ENCODE measurements around the gene METTL9.
A peak's percentile ranks its signal among the peaks of the same experiment; 100 is the strongest.
"Not testable (repeated sequence)": the region's sequence is repeated elsewhere in the genome, so short reads cannot be mapped to it uniquely, and the experiment has no call there.

Gene METTL9

DNA sequence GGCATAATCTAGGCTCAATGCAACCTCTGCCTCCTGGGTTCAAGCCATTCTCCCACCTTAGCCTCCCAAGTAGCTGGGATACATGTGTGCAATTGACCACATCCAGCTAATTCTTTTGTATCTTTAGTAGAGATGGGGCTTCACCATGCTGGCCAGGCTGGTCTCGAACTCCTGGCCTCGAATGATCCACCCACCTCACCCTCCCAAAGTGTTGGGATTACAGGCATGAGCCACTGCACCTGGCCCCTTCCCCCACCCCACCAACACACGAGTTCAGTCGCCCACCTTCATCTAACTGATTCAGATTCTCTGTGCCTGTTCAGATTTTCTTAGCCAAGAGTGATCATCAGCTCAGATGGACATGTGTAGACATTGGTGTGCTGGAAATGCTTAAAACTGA, 25.0 kb upstream of the METTL9 start:
- no peak for DNase-seq

DNA sequence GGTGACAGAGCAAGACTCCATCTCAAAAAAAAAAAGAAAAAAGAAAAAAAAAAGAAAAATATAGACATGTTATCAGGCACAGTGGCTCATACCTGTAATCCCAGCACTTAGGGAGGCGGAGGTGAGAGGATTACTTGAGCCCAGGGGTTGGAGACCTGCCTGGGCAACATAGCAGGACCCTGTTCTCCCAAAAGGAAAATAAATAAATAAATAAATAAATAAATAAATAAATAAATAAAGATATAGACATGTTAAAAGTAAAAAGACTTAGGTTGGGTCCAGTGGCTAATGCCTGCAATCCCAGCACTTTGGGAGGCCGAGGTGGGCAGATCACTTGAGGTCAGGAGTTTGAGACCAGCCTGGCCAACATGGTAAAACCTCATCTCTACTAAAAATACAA, 23.1 kb upstream of the METTL9 start:
- not testable (repeated sequence) for DNase-seq

DNA sequence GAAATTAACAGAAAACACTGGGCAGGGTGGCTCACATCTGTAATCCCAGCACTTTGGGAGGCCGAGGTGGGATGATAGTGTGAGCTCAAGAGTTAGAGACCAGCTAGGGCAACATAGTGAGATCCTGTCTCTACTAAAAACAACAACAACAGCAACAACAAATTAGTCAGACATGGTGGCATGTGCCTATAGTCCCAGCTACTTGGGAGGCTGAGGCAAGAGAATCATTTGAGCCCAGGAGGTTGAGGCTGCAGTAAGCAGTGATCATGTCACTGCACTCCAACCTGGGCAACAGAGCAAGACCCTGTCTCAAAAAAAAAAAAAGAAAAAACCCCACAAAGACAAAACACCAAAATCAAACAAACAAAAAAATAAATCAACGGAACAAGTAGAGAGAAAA, 21.9 kb upstream of the METTL9 start:
- not testable (repeated sequence) for DNase-seq

DNA sequence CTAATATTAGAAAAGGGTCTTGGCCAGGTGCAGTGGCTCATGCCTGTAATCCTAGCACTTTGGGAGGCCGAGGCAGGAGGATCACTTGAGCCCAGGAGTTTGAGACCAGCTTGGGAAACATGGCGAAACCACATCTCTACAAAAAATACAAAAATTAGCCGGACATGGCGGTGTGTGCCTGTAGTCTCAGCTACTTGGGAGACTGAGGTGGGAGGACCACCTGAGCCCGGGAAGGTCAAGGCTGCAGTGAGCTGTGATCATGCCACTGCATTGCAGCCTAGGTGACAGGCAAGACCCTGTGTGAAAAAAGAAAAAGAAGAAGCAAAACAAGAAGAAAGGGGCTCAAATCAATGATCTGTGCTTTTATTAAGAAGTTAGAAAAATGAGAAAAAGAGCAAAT, 21.1 kb upstream of the METTL9 start:
- not testable (repeated sequence) for DNase-seq

DNA sequence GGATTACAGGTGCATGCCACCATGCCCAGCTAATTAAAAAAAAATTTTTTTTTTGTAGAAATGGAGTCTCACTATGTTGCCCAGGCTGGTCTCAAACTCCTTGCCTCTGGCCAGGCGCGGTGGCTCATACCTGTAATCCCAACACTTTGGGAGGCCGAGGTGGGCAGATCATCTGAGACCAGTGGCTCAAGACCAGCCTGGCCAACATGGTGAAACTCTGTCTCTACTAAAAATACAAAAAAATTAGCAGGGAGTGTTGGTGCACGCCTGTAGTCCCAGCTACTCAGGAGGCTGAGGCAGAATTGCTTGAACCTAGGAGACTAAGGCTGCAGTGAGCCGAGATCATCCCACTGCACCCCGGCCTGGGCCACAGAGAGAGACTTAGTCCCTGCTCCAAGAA, 19.2 kb upstream of the METTL9 start:
- DNase-seq, result not testable (repeated sequence)

DNA sequence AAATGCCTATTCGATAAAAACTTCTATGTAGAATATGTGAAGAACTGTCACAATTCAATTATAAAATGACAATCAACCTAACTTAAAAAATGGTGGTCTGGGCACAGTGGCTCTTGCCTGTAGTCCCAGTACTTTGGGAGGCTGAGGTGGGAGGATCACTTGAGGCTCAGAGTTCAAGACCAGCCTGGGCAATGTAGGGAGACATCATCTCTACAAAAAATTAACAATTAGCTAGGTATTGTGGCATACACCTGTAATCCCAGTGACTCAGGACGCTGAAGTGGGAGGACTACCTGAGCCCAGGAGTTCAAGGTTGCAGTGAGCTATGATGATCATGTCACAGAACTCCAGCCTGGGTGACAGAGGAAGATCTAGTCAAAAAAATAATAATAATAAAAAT, 18.6 kb upstream of the METTL9 start:
- DNase-seq, result no peak

DNA sequence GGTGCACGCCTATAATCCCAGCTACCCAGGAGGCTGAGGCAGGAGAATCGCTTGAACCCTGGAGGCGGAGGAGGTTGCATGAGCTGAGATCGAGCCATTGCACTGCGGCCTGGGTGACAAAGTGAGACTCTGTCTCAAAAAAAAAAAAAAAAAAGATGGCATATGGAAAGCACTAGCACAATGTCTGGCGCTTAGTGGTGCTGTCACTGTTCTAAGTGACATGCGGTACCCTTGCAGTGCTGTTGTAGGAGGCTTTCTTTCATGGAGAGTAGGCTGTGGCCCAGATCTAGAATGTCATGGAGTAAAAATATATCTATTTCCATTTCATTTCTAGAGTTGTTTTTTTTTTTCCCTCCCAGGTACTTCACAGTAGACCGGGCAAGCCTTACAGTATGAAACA, 14.6 kb upstream of the METTL9 start:
- DNase-seq, result no peak

DNA sequence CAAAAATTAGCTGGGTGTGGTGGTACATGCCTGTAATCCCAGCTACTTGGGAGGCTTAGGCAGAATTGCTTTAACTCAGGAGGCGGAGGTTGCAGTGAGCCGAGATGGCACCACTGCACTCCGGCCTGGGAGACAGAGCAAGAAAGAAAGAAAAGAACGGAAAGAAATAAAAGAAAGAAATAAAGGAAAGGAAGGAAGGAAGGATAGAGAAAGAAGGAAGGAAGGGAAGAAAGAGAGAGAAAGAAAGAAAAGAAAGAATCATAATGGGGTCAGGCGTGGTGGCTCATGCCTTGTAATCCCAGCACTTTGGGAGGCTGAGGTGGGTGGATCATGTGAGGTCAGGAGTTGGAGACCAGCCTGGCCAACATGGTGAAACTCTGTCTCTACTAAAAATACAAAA, 10.8 kb upstream of the METTL9 start:
- DNase-seq, result not testable (repeated sequence)

DNA sequence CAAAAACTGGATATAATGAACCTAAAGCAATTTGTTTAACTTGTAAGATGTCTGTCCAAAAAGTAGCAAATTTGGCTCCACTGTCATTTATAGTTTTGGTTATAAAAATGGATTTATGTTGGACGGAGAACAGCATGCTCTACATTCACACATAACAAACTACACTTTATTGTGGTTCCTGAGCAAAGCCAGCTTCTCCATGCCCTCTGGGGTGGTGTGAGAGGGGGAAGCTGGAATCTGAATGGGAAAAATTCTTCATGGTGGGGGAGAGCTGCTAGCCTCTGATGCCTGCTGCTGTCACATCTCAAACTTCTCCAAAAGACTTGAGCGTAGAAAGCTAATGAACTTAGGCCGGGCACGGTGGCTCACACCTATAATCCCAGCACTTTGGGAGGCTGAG, 9.8 kb upstream of the METTL9 start:
- DNase-seq, result no peak

DNA sequence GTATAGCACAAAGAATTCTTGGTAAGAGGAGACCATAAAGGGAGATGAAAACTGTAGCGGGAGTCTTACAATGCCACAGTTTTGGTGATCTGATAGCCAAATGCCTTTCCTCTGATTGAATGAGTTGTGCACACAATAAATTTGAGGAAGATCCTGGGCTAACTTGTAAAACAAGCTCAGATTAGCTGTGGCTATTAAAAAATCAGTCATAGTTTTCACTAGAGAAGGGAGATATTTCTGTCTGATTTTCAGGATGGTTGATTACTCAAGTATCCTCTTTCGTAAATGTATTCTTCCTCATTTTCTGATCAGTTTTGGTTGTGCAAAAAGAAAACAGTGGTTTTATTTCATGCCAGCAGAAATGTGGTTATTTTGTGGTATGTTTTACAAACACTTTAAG, 9.1 kb upstream of the METTL9 start:
- DNase-seq, result peak; percentile 18

DNA sequence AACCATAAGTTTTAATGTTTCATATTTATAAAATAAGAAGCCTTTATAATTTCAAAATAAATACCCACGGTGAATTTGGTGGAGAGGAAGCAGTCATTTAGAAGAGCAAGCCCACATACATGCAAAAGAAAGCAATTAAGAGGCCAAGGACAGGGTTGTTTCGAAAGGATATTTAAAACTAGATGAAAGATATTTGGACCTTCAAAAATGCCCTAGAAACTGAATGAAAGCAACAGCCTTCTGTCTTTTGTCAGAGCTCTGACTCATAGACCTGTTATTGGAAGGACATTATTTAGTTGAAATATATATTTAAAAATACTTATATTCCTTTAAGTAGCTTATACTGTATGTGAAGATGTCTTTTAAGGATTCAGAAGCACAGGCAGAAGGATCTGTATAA, 8.6 kb upstream of the METTL9 start:
- peak; percentile 18 for DNase-seq

DNA sequence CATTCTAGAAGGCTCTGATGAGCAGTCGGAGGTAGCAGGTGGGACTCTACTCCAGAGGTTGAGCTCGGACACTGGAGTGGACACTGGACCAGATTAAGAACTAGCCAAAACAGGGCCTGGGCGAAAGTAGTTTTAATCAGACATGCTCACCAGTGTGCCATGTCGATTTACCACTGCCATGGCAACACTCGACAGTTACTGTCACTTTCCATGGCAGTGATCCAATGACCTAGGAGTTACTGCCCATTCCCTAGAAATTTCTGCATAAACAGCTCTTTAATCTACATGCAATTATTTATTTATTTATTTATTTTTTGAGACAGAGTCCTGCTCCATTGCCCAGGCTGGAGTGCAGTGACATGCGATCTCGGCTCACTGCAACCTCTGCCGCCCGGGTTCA, 7.2 kb upstream of the METTL9 start:
- DNase-seq, result no peak

DNA sequence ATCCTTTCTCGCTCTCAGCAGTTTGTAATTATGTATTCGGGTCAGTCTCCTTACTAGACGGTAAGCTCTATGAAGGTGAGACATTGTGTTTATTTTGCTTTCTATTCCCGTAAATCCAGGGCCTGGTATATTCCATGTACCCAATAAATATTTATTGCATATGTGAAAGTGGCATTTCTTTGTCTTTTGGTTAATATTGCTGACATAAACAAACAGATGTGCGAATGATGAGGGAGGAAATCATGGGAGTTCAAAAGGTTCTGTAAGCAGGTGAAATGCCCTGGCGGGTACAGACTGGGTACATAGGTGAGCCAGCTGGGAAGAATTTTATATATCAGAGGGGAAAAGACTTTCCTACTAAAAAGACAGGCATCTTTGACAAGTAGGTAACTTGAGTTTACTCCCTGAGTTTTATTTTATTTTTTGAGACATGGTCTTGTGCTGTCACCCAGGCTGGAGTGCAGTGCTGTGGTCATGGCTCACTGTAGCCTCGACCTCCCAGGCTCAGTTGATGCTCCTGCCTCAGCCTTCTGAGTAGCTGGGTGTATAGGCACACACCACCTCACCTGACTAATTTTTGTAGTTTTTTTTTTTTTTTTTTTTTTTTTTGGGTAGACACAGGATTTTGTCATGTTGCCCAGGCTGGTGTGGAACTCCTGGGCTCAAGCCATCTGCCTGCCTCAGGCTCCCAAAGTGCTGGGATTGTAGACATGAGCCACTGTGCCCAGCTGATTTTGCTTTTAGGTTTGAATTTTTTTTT, 5.7 kb upstream of the METTL9 start:
- DNase-seq, result no peak

DNA sequence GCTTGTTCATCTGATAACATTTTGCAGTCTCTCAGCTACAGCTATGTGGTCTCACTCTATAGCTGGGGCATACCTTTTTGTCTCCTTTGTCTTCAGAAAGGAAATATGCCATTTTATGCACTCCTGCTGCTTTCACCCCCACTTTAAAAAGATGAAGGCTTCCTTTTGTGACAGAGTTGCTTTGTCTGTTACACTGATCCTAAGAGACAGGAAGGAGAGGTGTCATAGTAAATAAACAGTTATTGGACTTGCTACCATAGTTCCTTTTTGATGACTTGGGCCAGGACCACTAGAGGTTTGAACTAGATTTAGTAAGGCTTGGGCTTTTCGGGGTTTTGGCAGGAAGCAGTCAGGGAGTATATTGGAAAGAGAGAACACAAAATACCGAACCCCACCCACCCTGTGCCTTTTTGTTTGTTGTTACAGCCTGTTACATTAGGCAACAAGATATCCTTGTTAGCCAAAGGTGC, 1.8 kb upstream of the METTL9 start:
- no peak for DNase-seq

DNA sequence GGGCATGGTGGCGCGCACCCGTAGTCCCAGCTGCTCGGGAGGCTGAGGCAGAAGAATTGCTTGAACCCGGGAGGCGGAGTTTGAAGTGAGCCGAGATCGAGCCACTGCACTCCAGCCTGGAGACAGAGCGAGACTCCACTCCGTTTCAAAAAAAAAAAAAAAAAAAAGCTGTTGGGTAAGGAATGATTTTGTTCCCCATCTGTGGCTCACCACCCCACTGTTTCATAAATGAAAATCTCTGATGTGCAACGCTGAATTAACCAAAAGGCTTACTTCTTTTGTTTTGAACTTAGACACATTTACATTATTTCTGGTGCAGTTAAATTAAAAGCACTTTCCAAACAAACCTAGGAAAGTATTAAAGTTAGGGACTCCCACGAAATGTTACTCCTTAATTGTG, 1.2 kb upstream of the METTL9 start:
- DNase-seq, result no peak

DNA sequence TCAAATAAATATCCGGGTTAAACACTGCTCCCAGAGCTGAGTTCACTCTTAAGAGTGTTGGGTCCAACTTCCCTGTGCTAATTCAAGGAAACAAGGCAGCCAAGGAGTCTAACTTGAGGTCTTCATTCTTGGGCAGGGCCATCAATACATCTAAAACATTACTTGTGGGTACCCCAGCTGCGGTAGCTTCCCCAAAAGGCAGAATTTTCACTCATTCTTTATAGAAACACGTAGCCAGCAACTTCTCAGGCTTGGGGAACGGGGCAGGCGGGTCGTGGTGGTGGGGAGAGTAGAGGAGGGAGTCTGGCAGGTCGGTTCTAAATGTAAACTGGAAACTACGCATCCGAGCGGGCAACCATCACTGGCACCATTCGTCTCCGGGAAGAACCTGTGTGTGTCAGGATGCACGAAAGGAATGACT, 666 bp upstream of the METTL9 start:
- no peak for DNase-seq

DNA sequence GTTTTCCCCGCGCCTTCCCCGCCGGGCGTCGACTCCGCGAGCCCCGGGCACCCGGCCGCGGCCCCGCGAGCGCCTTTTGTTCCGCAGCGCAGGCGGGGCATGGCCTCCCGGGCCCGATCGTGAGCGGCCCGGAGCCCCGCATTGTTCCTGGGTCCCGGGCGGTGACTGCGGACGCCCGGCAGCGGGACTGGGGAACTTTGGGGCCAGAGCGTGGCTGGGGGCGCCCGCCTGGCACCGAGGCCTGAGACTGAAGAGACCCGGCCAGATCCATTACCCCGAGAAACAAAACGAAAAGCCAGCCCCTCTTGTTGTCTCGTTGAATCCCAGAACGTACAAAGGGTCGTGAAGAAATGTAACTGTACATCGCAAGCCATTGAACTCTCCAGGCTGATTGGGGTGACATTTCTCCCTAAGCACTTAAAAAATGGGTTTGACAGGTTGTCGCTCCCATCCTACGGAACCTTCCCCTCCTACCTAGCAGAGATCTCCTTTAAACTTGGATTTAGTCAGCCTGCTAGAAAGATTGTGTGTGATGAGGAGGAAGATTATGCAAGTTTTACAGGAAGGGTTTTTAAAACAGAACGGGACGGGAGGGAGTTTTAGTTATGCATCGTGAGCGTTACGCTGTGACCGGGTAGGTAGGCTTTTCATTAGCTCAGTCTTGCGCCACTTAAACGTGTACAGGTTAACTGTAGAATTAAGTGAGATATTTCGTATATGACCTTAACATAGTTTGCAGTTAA, 825 bp downstream of the METTL9 start:
- peak; percentile 45 for DNase-seq

DNA sequence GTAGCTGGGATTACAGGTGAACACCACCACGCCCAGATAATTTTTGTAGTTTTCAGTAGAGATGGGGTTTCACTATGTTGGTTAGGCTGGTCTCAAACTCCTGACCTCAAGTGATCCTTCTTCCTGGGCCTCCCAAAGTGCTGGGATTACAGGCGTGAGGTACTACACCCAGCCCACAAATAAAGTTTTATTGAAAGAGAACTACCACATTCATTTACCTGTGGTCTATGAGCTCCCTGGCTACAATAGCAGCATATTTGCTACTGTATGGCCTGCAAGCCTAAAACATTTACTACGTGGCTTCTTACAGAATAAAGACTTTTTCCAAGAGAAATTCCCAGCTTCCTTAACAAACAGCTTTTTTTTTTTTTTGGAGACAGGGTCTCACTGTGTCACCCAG, 3.4 kb downstream of the METTL9 start:
- DNase-seq, result no peak

DNA sequence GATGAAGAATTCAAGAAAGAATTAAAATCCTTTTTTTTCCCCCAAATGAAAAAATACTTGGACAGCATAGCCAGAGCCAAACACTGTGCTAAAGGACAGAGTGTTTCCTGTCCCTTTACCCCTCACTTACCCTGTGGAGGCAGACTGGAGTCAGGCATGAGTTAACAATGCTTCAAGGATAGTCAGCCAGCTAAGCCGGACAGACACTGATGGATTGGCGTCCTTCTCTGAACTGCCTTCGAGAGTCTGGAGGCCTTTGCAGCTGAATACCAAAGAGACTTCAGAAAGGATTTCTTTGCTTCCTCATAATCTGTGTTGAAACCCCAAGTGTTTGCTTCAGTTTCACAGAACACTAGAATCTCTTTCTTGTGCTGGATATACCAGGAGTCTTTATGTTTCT, 4.6 kb downstream of the METTL9 start:
- peak; percentile 11 for DNase-seq

DNA sequence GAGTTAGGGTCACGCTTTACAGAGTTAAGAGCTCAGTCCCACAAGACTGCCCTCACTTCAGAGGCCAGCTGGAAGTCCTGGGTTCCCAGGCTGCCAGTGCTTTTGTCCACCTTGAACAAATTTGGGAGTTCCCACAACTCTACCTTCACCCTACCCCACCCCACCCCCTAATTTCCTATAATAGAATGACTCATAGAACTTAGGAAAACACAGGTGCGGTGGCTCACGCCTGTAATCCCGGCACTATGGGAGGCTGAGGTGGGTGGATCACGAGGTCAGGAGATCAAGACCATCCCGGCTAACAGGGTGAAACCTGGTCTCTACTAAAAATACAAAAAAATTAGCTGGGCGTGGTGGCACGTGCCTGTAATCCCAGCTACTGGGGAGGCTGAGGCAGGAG, 6.5 kb downstream of the METTL9 start:
- DNase-seq, result not testable (repeated sequence)

DNA sequence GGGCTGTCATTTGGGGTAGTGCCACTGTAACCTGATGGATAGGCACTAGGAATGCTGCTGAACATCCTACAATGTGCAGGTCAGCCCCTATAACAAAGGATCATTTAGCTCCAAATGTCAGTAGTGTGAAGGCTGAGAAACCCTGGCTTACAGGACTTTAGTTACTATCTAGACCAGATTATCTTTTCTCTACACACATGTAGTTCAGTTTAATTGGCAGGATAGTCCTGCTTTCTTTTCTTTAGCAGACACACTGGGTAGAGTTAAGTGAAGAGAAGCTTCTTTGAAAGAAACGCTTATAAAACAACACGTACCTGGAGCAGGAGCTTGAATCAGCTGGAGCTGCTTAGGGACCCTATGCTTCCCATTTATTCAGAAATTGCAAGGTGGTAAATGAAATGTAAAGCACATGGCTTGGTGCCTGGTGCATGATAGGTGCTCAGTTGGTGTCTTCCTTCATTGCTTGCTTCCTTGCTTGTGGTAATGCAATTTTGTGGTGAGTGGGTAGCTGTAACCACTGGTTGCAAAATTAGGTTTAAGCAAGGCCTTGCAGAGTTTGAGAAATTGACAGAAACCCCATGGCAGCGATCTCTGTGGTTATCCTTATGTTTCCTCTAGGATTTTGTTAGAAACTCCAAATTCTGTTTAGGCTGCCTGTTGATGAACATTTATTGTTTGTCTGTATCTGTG, 9.4 kb downstream of the METTL9 start:
- DNase-seq, result peak; percentile 13

DNA sequence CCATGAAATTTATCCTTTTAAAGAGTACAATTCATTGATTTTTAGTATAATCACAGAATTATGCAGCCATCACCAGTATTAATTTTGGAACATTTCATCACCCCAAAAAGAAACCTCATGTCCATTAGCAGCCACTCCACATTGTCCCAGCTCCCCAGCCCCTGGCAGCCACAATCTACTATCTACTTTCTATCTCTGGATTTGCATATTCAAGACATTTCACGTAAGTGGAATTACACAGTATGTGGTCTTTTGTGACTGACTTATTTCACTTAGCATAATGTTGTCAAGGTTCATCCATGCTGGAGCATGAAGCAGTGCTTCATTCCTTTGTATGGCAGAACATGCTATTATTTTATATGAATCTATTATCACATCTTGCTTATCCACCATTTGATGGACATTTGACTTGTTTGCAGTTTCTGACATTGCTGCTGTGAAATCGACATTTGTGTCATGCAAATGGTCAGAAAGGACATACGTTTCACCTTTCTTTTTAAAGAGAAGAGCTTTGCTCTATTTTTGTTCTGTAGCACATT, 10.7 kb downstream of the METTL9 start:
- DNase-seq, result no peak

DNA sequence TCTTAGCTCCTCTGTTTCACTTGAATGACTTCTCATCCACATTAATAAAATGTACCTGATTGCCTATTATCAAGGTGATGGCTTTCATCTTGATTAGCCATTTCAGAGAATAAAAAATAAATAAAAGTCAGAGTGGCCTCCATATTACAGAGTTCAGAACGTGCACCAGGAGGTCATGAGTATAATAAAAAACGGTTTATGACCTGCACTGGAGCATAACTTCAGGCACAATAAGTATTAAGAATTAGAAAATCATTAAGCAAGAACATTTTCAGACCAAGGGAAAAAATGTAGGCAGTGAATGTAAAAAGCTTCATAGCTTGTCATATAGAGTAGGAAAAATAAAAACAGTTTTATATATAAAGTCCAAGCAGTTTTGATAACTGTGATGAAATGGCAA, 11.4 kb downstream of the METTL9 start:
- no peak for DNase-seq

DNA sequence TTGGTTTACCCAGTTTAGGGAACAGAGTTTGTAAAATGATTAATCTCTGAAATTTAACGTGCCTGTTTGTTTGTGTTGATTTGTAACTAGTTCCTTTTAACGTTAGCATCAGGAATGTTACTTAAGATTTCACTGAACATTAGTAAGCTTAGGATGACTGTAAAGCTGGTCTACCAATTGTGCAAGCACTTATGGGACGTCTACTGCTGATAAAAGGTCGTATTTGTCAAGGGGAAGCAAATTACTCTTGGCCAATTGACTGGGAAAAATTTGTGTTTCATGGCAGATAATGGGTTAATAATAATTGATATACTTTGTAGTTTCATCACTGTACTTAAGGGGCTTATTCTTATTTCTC, 11.8 kb downstream of the METTL9 start:
- DNase-seq, result peak; percentile 70

Data from HCEC 1CT (cell line).